CD4-positive, CD25-positive, alpha-beta regulatory T cell (primary cell): Measurements from ENCODE around the gene GLB1L2. TPM values are rescaled to one million over a fixed set of nuclear protein-coding genes. Genes with fewer than 3 reads are reported as not detected.

Source experiments
- ATAC-seq, 2 donors: fragments of 150-1000 bp; cut with Tn5 transposase; one replicate each; pipeline ENCODE4 v1.10.0; 2021; ENCODE audit warnings: low read depth in 2 of 2, moderate number of reproducible peaks in 2 of 2, moderate library complexity in 1 of 2
- DNase-seq, 3 donors: peaks; one replicate each; pipeline versions ENCODE4 v3.0.0 to v3.0.0-alpha.2; 2012 to 2022; ENCODE audit warnings: mixed read lengths in 1 of 3
- H3K27ac ChIP-seq: one replicate; pipeline ENCODE4 v1.7.0; 2013; ENCODE audit warnings: mild to moderate bottlenecking, low read length; ENCODE audit not compliant: insufficient read depth, poor library complexity, severe bottlenecking
- H3K27me3 ChIP-seq: one replicate; pipeline ENCODE4 v1.7.0; 2013; ENCODE audit warnings: low read length; ENCODE audit not compliant: control insufficient read depth, insufficient read depth
- H3K36me3 ChIP-seq: one replicate; pipeline ENCODE4 v1.7.0; 2013; ENCODE audit warnings: mild to moderate bottlenecking, low read length, moderate library complexity; ENCODE audit not compliant: control insufficient read depth, insufficient read depth
- H3K4me1 ChIP-seq: 2 replicates; pipeline ENCODE4 v1.7.0; 2013; ENCODE audit warnings: mild to moderate bottlenecking, low read length; ENCODE audit not compliant: insufficient read depth, control insufficient read depth, poor library complexity, severe bottlenecking
- H3K4me3 ChIP-seq: one replicate; pipeline ENCODE4 v1.7.0; 2013; ENCODE audit warnings: low read depth, mild to moderate bottlenecking, low read length, moderate library complexity
- H3K9me3 ChIP-seq, 2 experiments: 1 replicate in 1 of 2; 2 replicates in 1 of 2; pipeline ENCODE4 v1.7.0; 2013; ENCODE audit warnings: low read length in 2 of 2, mild to moderate bottlenecking in 1 of 2, moderate library complexity in 1 of 2; ENCODE audit not compliant: control insufficient read depth in 2 of 2
- H3K27ac Mint-ChIP-seq, 3 donors: one replicate each; pipeline ENCODE4 v1.8.0; 2020 to 2022; ENCODE audit warnings: mild to moderate bottlenecking in 3 of 3, mixed read lengths in 3 of 3, moderate library complexity in 2 of 3
- H3K27me3 Mint-ChIP-seq: one replicate; pipeline ENCODE4 v1.8.0; 2022; ENCODE audit warnings: mild to moderate bottlenecking, mixed read lengths
- H3K36me3 Mint-ChIP-seq: one replicate; pipeline ENCODE4 v1.8.0; 2020; ENCODE audit warnings: mixed read lengths
- H3K4me1 Mint-ChIP-seq, 4 donors: one replicate each; pipeline ENCODE4 v1.8.0; 2020 to 2022; ENCODE audit warnings: mixed read lengths in 4 of 4, mild to moderate bottlenecking in 1 of 4
- H3K4me3 Mint-ChIP-seq, 4 donors: one replicate each; pipeline ENCODE4 v1.8.0; 2020 to 2022; ENCODE audit warnings: mild to moderate bottlenecking in 4 of 4, mixed read lengths in 4 of 4, moderate library complexity in 3 of 4
- H3K9me3 Mint-ChIP-seq, 7 donors: one replicate each; pipeline ENCODE4 v1.8.0; 2020 to 2022; ENCODE audit warnings: mixed read lengths in 7 of 7, mild to moderate bottlenecking in 3 of 7, moderate library complexity in 2 of 7
- polyA plus RNA-seq, 4 donors: library from polyadenylated mRNA; unstranded; fragments of 300-500 nt; fragmentation: Illumina TruSeq; gene quantifications; one replicate each; pipeline ENCODE4 v1.2.3, GENCODE V29; 2021
- total RNA-seq: library from RNA; stranded (reverse); gene quantifications from one replicate; pipeline ENCODE4 v1.2.3, GENCODE V29; 2022

Gene GLB1L2
- total and polyA plus RNA-seq, 5 donors from 2014 or later, result 0.11 to 0.79 (median 0.54) TPM; not detected in 1

DNA sequence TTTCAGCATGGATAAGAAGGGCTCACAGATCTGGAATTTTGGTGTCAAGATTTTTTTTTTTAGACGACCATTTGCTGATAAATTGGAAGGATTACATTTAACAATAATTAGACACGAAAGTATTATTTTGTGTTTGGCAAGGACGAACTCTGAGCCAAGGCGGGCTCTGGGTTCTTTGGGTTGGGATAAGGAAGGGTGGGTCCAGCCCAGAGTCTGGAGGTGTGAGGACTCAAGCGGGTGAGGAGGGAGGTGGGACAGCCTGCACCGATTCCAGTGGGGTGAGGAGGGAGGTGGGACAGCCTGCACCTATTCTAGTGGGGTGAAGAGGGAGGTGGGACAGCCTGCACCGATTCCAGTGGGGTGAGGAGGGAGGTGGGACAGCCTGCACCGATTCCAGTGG, 76.1 kb downstream of the GLB1L2 start:
- H3K36me3 ChIP-seq, result no peaks in the 10 kb centered on the region
- no peaks in the 10 kb centered on the region for H3K9me3 ChIP-seq
- peaks cover 0 to 3% (median 0%) of the 10 kb centered on the region in 7 donors for H3K9me3 Mint-ChIP-seq
- H3K4me1 Mint-ChIP-seq, result peaks cover 0 to 15% (median 0%) of the 10 kb centered on the region in 4 donors
- no peak for ATAC-seq
- H3K36me3 Mint-ChIP-seq, result no peaks in the 10 kb centered on the region
- peaks cover 29% of the 10 kb centered on the region for H3K27me3 Mint-ChIP-seq
- H3K4me1 ChIP-seq, result peaks cover 10% of the 10 kb centered on the region
- no peak overlapping the region for H3K4me3 ChIP-seq
- H3K27ac Mint-ChIP-seq, result no peak overlapping the region
- H3K27me3 ChIP-seq, result peaks cover 10% of the 10 kb centered on the region
- no peak overlapping the region for H3K4me3 Mint-ChIP-seq
- H3K27ac ChIP-seq, result no peak overlapping the region
- DNase-seq, result no peak

DNA sequence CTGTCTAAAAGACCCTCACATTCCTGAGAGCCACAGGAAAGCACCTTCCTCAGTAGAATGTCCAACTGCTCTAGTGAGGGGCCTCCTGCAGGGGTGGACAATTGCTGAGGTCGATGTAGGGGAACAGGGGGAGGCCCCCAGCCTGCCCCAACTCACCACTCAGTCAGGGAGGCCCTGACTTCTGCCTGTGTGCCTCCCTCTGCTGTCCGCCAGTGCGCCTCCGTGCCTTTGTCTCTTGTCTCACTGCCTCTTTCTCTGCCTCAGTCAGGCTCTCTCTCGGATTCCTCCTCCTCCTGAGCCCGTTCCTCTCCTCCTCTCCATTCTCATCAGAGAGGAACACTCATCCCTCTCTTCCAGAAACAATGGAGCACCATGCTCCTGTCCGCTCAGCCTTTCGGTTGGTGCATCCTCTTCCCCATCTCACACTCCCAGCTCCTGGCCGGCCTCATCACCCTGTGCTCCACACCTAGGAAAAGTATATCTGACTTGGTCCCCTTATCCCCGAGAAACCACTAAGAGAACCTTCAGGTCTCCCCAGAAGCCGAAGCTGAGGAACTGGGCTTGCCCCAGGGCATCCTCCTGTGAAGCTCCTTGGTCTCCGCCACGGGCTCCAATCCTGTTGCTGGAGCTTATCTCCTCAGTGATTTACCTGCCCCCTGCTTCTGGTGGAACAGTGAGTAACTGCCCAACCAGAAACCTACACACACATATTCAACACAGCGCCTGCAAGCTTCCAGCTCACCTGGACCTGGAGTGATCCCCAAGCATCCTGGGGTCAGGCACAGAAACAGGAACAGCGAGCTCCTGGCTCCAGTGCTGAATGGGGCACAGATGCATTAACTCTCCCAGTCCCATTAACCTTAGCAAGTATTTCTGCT, 78.0 kb downstream of the GLB1L2 start:
- ATAC-seq (no peak), DNase-seq (no peak)
- Mint-ChIP-seq H3K27ac (no peak overlapping the region), H3K9me3 (peaks cover 0 to 3% (median 0%) of the 10 kb centered on the region in 7 donors), H3K27me3 (peaks cover 46% of the 10 kb centered on the region), H3K4me3 (peak overlapping the region in 1 of 4 donors; percentile 25), H3K4me1 (peaks cover 0 to 22% (median 5%) of the 10 kb centered on the region in 4 donors), H3K36me3 (no peaks in the 10 kb centered on the region)
- Histone ChIP-seq H3K27ac (no peak overlapping the region), H3K27me3 (peaks cover 19% of the 10 kb centered on the region), H3K4me3 (no peak overlapping the region), H3K9me3 (no peaks in the 10 kb centered on the region), H3K36me3 (no peaks in the 10 kb centered on the region), H3K4me1 (peaks cover 10% of the 10 kb centered on the region)

DNA sequence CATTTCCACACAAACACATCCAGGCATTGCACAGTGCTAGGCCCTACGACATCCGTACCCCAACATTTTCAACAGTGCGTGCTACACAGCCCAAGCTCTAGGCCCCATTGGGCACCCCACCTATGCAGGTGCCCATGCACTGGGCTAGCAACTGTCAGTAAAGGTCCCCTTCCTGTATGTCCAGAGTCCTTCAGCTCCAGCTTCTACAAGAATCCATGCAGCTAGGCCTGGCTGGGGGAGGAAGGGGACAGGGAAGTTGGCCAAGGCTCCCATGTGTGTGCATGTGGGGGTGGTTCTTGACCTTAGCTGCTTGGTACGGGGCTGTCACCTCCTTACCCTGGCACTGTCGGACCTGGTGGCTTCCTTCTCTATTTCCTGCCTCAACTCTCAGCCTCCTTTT, 79.0 kb downstream of the GLB1L2 start:
- Mint-ChIP-seq H3K4me1 (peaks cover 0 to 22% (median 5%) of the 10 kb centered on the region in 4 donors), H3K27ac (no peak overlapping the region), H3K27me3 (peaks cover 56% of the 10 kb centered on the region), H3K36me3 (no peaks in the 10 kb centered on the region), H3K9me3 (peaks cover 0 to 3% (median 0%) of the 10 kb centered on the region in 7 donors), H3K4me3 (peak overlapping the region in 3 of 4 donors; percentile 59 to 65 (median 64))
- Histone ChIP-seq H3K4me3 (no peak overlapping the region), H3K36me3 (no peaks in the 10 kb centered on the region), H3K27me3 (peaks cover 19% of the 10 kb centered on the region), H3K9me3 (no peaks in the 10 kb centered on the region), H3K27ac (no peak overlapping the region), H3K4me1 (peaks cover 10% of the 10 kb centered on the region)
- ATAC-seq (no peak), DNase-seq (no peak)

DNA sequence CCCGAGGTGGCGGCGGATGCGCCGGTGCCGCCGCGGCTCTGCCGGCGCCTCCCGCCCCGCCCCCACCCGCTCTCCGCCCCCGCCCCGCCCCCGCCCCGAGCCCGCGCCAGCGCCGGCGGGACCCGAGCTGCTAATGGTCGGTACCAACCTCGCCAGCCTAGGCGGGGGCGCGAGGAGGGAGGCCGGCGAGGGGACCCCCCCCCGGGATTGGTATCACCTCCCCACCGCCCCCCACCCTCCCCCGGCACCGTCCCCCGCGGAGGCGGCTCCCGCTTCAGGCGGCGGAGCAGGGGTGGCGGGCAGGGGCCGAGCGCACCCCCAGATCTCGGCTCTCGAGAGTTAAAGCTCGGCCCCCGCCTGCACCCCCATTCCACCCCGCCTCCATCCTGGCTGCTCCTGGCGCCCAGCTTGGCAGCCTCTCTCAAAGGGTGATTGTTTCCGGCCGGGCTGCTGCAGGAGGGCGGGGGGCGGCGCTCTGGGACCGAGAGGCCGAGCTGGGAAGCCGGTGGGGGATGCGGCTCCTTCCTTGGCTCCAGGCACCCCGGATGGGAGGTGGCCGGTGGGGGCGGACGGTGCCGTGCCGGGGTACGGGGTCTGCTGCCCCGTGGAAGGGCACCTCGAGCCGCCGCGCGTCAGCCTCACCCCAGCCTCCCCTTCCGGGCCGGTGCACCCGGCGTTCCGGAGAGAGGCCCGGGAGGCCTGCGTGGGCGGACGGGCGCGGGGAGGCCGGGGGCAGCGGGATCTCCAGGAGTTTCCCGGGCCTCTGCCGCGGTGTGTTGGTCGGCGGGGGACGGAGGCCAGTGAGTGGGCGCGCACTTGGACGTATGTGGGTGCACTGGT, 80.6 kb downstream of the GLB1L2 start, which contains the start of gene B3GAT1:
Gene B3GAT1 (minus strand): TSS at position 40 of the 840 bp plus-strand sequence. CDS start 24,583 bp downstream, outside the sequence.
- H3K4me3 ChIP-seq, result no peak within 1 kb of the TSS
- H3K27ac ChIP-seq, result no peak within 1 kb of the TSS
- no peaks in the 10 kb centered on the region for H3K36me3 ChIP-seq
- ATAC-seq, result peak in 1 of 2 donors; percentile 33
- peaks cover 0 to 22% (median 5%) of the 10 kb centered on the region in 4 donors for H3K4me1 Mint-ChIP-seq
- H3K27me3 Mint-ChIP-seq, result peaks cover 58% of the 10 kb centered on the region
- no peaks in the 10 kb centered on the region for H3K9me3 ChIP-seq
- peaks cover 0 to 3% (median 0%) of the 10 kb centered on the region in 7 donors for H3K9me3 Mint-ChIP-seq
- H3K4me3 Mint-ChIP-seq, result peak within 1 kb of the TSS; percentile 43 to 73 (median 68)
- peaks cover 10% of the 10 kb centered on the region for H3K4me1 ChIP-seq
- no peak for DNase-seq
- H3K36me3 Mint-ChIP-seq, result no peaks in the 10 kb centered on the region
- no peak within 1 kb of the TSS for H3K27ac Mint-ChIP-seq
- peaks cover 21% of the 10 kb centered on the region for H3K27me3 ChIP-seq

DNA sequence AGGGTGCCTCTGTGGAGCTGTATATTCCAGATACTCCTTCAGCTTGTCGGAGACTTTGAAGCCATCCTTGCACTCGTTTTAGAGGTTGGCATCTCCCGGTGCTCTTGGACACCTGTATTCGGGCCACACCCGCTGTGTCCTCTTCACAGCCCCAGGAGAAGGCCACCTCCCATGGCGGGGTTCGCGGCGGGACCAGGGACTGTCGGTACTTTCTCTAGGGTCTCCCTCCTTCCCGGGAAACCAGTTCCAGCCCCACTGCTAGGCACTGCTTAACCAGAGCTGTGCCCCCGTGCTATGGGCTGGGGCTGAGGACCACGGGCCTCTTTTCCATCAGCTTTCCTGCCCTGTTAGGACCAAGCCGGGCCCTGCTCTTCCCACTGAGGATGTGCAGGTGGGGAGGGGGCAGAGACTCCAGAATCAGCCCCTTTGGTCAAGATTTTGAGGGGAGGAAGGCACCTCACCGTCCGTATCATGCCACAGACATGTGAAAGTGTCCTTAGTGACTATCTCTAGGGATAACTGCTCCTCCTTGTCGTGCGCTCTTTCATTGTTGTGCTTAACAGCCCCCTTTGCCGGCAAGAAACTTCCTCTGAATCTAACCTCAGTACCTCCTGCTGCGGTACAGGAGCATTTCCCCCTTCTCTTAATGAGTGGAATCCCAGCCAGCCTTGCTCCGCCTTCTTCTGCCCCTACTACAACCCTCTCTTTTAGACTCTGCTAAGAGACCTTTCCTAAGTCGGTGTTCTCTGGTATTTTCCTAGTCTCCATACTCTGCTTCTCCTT, 81.4 kb downstream of the GLB1L2 start:
- Mint-ChIP-seq H3K27ac (no peak overlapping the region), H3K4me3 (peak overlapping the region in 3 of 4 donors; percentile 31 to 71 (median 43)), H3K27me3 (peaks cover 52% of the 10 kb centered on the region), H3K4me1 (peaks cover 0 to 22% (median 5%) of the 10 kb centered on the region in 4 donors), H3K36me3 (no peaks in the 10 kb centered on the region), H3K9me3 (peaks cover 0 to 3% (median 0%) of the 10 kb centered on the region in 7 donors)
- no peak for ATAC-seq
- Histone ChIP-seq H3K27me3 (peaks cover 21% of the 10 kb centered on the region), H3K36me3 (no peaks in the 10 kb centered on the region), H3K9me3 (no peaks in the 10 kb centered on the region), H3K4me1 (peaks cover 10% of the 10 kb centered on the region), H3K27ac (no peak overlapping the region), H3K4me3 (no peak overlapping the region)
- DNase-seq, result no peak

DNA sequence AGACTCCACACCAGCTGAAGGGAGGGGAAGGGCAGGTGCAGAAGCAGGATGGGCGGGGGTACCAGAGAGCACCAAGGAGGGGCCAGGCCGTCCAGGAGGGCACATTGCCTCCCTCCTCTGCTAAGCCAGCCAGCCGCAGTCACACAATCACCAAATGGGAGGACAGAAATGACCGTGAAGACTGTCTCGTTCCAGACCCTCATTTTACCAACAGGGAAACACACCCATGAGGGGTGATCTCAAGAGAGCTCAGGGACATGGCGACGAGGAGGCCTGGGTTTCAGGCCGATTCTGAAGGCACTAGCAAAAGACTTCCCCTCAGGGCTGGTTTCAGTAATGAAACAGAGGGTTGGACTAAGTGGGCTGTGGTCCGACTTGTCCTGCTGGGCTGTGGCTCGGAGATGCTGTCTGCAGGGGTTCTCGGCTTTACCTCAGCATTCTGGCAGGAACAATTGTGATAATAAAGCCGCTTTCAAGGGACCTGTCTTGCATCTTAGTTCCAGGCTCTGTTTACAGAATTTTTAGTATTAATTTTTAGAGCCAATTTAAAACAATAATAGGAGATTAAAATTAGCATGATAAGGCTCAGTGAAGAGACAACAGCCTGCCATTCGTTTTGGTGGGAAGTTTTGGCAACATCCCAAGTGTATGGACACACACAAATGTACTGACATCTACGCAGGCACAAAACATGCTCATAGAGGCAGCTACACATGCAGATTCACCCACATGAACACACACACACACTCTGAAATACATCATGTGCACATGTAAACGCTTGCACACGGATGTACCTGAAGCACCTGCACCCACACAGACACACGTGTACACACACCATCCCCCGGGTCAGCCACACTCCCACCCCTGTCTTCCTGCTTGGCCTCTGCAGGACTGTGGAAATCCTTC, 82.3 kb downstream of the GLB1L2 start:
- no peak for ATAC-seq
- no peak overlapping the region for H3K4me3 ChIP-seq
- peaks cover 0 to 3% (median 0%) of the 10 kb centered on the region in 7 donors for H3K9me3 Mint-ChIP-seq
- H3K36me3 ChIP-seq, result no peaks in the 10 kb centered on the region
- H3K27ac ChIP-seq, result no peak overlapping the region
- H3K4me1 Mint-ChIP-seq, result peaks cover 0 to 22% (median 5%) of the 10 kb centered on the region in 4 donors
- peak overlapping the region in 1 of 3 donors; percentile 4 for H3K27ac Mint-ChIP-seq
- H3K27me3 ChIP-seq, result peaks cover 21% of the 10 kb centered on the region
- peak overlapping the region in 3 of 4 donors; percentile 43 to 50 (median 49) for H3K4me3 Mint-ChIP-seq
- no peaks in the 10 kb centered on the region for H3K36me3 Mint-ChIP-seq
- no peaks in the 10 kb centered on the region for H3K9me3 ChIP-seq
- no peak for DNase-seq
- H3K27me3 Mint-ChIP-seq, result peaks cover 52% of the 10 kb centered on the region
- H3K4me1 ChIP-seq, result peaks cover 10% of the 10 kb centered on the region
